ENCODE data around the gene LCN6.
A peak's percentile ranks its signal among the peaks of the same experiment; 100 is the strongest.
"Not testable (repeated sequence)": the region's sequence is repeated elsewhere in the genome, so short reads cannot be mapped to it uniquely, and the experiment has no call there.

Gene LCN6

DNA sequence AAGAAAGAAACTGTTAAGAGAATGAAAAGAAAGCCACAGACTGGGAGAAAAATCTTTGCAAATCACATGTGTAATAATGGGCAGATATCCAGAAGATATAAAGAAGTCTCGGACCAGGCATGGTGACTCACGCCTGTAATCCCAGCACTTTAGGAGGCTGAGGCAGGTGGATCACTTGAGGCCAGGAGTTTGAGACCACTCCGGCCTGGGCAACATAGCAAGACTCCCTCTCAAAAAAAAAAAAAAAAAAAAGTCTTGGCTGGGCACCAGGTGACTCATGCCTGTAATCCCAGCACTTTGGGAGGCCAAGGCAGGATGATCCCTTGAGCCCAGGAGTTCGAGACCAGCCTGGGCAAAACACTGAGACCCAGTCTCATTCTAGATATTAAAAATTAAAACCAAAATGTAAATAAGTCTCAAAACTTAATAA, 37.1 kb downstream of the LCN6 start:
- peak; percentile 50 for DNase-seq (ENCODE audit: low read depth, low spot score)

DNA sequence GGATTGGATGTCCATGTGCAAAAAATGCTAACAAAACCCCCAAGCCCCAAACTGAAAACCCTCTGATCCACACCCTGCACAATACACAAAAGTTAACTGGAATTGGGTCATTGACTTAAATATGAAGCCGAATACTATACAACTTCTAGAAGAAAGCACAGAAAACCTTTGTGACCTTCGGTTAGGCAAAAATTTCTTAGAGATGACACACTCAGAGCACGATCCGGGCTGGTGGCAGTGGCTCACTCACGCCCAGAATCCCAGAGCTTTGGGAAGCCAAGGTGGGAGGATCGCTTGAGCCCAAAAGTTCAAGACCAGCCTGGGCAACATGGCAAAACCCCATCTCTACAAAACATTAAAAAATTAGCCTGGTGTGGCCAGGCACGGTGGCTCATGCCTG, 37.8 kb downstream of the LCN6 start:
- DNase-seq (ENCODE audit: low read depth, low spot score), result no peak

- DNase-seq (ENCODE audit: low read depth, low spot score), result no peak
Observed at GRCh38 chr9:136709454-136710109, 38.7 kb downstream of the LCN6 start.

DNA sequence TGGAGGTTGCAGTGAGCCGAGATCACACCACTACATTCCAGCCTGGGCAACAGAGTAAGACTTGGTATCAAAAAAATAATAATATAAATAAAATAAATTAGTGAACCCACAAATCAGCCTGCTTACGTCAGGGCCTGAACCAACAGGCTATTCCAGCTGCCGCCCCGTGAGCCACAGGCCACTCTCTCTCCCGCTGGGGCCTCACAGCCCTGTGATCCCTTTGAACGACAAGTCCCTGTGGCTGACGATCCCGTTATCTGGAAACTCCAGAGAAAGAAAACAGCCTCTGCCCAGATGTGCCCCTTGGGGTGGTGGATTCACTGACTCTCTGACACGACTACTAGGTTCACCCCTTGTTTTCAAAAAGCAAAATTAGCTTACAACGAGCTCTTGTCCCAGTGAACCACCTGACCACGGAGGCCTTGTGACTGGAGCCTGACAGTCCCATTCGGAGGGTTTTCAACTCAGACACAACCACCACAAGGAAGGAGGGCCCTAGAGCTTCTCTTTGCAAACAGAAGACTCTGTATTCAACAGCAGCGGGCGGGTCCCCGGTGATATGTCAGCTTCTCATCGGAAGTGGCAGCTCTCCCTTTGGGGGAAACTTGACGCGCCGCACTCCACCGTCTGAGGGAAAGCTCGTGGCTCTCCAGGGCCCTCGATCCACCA, 40.3 kb downstream of the LCN6 start:
- no peak for DNase-seq (ENCODE audit: low read depth, low spot score)

DNA sequence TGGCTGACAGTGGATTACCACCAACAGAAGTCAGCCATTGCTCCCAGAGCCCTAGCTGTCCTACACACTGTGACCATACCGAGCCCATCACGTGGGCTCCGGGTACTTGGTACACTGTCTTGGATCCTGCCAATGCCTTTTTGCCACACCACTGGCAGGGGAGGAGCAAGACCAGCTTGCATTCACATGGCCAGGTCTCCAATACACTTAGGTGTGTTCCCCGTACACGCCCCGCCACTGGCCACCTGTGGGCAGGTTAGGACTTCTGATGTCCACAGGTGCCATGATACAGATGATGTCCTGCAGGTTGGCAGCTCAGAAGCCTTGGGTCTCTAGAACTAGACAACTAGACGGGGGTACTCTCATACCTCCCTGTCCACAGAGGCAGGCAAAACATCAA, 41.3 kb downstream of the LCN6 start:
- no peak for DNase-seq (ENCODE audit: low read depth, low spot score)

DNA sequence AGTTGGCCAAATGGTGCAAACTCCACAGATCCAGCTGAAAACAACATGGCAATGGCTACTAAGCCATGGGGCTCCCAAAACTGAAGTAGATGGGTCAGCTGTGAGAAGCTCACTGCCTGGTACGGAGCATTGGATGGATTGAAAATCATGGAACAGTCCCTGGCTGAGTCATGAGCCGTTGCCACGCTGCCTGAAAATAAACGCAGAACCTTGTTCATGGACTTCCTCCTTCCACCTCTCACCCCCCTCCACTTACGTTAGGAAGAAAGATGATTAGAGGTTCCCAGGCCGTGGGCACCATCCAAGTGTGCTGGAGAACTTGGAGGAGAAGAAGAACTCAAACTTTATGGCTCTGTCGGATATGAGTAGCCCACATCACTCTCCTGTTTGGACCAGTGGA, 42.8 kb downstream of the LCN6 start:
- no peak for DNase-seq (ENCODE audit: low read depth, low spot score)

- DNase-seq (ENCODE audit: low read depth, low spot score), result not testable (repeated sequence)
Observed at GRCh38 chr9:136704741-136705140, 43.6 kb downstream of the LCN6 start.

GRCh38 chr9:136703276-136703860, 45.0 kb downstream of the LCN6 start:
- no peak for DNase-seq (ENCODE audit: low read depth, low spot score)

DNA sequence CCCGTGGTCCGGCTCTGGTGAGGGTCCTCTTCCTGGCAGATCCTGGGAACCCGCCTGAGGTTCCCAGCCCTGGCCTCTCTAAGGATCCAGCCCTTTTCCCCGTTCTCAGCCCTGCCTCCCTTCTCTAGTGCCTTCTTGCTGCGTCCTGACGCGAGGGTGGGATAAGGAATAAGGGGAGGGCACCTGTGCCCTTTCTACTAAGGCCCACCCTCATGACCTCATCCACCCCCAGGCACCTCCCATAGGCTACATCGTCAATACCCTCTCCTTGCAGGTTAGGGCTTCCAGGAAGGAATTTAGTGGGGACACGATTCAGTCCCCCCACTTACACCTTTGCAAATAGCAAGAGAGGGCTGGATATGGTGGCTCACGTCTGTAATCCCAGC, 46.7 kb downstream of the LCN6 start:
- DNase-seq (ENCODE audit: low read depth, low spot score), result no peak

DNA sequence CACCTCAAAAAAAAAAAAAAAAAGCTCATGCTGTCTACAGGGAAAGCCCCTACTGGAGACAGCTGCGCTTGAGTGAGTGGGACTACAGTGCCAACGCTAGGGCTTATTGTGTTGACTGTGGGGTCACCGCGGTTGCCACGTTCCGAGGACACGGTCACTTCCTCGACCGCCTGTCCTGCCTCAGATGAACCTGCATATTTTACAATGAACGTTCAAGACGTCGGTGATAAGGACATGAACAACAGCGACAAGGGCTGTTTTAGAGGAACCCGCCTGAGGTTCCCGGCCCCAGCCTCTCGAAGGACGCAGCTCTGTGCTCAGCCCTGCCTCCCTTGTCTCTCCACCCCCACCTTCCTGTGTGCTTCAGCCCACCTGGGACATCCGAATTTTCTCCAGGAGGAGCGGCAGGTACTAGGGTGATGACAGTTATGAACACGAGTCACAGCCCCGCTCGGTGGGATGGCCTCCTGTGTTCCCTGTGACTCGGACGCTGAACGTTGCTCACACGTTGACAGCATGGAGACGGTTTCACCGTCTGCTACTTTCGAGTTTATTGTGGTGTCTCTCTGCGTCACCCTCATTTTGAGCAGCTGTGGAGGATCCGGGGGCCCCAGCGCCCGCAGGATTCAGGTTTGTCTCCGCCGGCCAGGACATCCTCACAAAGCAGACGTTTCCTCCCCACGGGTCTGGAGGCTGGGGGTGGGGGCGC, 47.2 kb downstream of the LCN6 start:
- no peak for DNase-seq (ENCODE audit: low read depth, low spot score)

- DNase-seq (ENCODE audit: low read depth, low spot score), result peak; percentile 41
Observed at GRCh38 chr9:136700304-136700703, 48.0 kb downstream of the LCN6 start.

DNA sequence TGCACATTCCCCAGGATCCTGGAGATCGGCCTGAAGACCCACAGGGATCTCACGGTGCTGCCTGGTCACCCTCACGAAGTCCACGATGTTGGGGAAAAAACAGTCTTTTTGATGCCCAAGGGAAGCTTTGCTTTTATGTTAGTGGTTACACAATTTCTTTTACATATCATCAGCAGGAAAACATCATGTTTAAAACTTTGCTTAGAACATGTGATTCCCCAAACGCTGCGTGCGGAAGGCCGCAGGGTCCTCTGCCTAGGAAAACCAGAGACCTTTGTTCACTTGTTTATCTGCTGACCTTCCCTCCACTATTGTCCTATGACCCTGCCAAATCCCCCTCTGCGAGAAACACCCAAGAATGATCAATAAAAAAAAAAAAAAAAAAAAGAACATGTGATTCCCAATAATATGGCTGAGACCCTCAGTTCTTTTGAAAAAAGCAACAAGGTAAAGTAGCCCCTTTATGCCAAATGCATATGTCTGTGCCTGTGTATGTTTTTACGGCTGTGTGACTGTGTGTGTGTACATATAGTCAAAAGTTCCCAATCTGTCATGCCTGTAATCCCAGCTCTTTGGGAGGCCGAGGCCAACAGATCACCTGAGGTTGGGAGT, 49.6 kb downstream of the LCN6 start:
- no peak for DNase-seq (ENCODE audit: low read depth, low spot score)

DNA sequence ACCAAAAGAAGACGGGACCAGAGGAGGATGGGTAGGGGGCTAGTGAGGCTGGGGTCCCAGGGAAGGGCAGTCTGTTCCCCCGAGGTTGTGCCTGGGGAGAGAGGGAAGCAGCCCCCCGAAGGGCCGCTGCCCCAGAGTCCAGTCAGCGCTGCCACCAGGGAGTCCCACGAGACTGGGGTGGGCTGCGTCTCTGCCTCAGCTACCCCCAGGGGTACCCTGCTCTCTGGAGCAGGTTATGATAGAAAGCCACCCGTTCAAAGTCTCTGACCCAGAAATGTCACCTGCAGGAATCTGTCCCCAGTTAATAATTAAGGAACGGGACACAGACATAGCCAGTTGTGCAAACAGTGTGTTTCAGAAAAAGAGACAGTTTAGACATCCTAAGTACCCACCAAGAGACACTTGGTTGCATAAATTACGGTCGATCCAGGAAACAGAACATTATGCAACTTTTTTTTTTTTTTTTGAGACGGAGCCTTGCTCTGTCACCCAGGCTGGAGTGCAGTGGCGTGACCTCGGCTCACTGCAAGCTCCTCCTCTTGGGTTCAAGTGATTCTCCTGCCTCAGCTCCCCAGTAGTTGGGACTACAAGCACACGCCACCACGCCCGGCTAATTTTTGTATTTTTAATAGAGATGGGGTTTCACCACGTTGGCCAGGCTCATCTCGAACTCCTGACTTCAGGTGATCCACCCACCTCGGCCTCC, 50.4 kb downstream of the LCN6 start:
- no peak for DNase-seq (ENCODE audit: low read depth, low spot score)

- DNase-seq (ENCODE audit: low read depth, low spot score), result no peak
Observed at GRCh38 chr9:136697146-136697820, 51.0 kb downstream of the LCN6 start.

- no peak for DNase-seq (ENCODE audit: low read depth, low spot score)
Observed at GRCh38 chr9:136696502-136696901, 51.8 kb downstream of the LCN6 start.

GRCh38 chr9:136695955-136696354, 52.4 kb downstream of the LCN6 start:
- DNase-seq (ENCODE audit: low read depth, low spot score), result no peak

GRCh38 chr9:136695435-136695895, 52.9 kb downstream of the LCN6 start:
- peak; percentile 41 for DNase-seq (ENCODE audit: low read depth, low spot score)

GRCh38 chr9:136694872-136695247, 53.5 kb downstream of the LCN6 start:
- DNase-seq (ENCODE audit: low read depth, low spot score), result no peak

- DNase-seq (ENCODE audit: low read depth, low spot score), result peak; percentile 68
Observed at GRCh38 chr9:136694163-136694871, 54.0 kb downstream of the LCN6 start.
